Parathyroid adenoma (tissue), 2 donors: Measurements from ENCODE around the gene CECR2.
A peak's percentile ranks its signal among the peaks of the same experiment; 100 is the strongest.

ENCODE experiments used
- H2AFZ ChIP-seq: fragments of 300-600 bp; sonication (generic); one replicate; pipeline ENCODE4 v1.7.0; 2017; ENCODE audit warnings: antibody characterized with exemption, mild to moderate bottlenecking
- H3K27ac ChIP-seq: fragments of 300-600 bp; sonication (generic); one replicate; pipeline ENCODE4 v1.7.0; 2017
- H3K27me3 ChIP-seq: fragments of 300-600 bp; sonication (generic); one replicate; pipeline ENCODE4 v1.7.0; 2017; ENCODE audit warnings: low read length; ENCODE audit not compliant: control insufficient read depth, insufficient read depth
- H3K36me3 ChIP-seq: fragments of 300-600 bp; sonication (generic); one replicate; pipeline ENCODE4 v1.7.0; 2017; ENCODE audit warnings: low read length; ENCODE audit not compliant: control insufficient read depth, insufficient read depth
- H3K4me1 ChIP-seq: fragments of 300-600 bp; sonication (generic); one replicate; pipeline ENCODE4 v1.7.0; 2017; ENCODE audit warnings: control low read depth
- H3K4me2 ChIP-seq: fragments of 300-600 bp; sonication (generic); one replicate; pipeline ENCODE4 v1.7.0; 2017; ENCODE audit warnings: low read length
- H3K4me3 ChIP-seq: fragments of 300-600 bp; sonication (generic); one replicate; pipeline ENCODE4 v1.7.0; 2017; ENCODE audit warnings: low read depth, low read length
- H3K79me2 ChIP-seq: fragments of 300-600 bp; sonication (generic); one replicate; pipeline ENCODE4 v1.7.0; 2017; ENCODE audit warnings: control low read depth
- H3K9ac ChIP-seq: fragments of 300-600 bp; sonication (generic); one replicate; pipeline ENCODE4 v1.7.0; 2017; ENCODE audit warnings: mild to moderate bottlenecking
- H3K9me3 ChIP-seq: fragments of 300-600 bp; sonication (generic); one replicate; pipeline ENCODE4 v1.7.0; 2017; ENCODE audit warnings: low read length; ENCODE audit not compliant: control insufficient read depth
- TF ChIP-seq, protein P1 (sequence below): fragments of 300-600 bp; sonication (generic); IDR thresholded peaks from one replicate; pipeline ENCODE4 v1.7.0; 2017; ENCODE audit warnings: antibody characterized with exemption, mild to moderate bottlenecking
- donor health status: primary hyperparathyroidism.

The CECR2 gene

GRCh38 chr22:17359501-17359900 lies 9.8 kb upstream of the CECR2 start:
- TF ChIP-seq, protein P1, sequence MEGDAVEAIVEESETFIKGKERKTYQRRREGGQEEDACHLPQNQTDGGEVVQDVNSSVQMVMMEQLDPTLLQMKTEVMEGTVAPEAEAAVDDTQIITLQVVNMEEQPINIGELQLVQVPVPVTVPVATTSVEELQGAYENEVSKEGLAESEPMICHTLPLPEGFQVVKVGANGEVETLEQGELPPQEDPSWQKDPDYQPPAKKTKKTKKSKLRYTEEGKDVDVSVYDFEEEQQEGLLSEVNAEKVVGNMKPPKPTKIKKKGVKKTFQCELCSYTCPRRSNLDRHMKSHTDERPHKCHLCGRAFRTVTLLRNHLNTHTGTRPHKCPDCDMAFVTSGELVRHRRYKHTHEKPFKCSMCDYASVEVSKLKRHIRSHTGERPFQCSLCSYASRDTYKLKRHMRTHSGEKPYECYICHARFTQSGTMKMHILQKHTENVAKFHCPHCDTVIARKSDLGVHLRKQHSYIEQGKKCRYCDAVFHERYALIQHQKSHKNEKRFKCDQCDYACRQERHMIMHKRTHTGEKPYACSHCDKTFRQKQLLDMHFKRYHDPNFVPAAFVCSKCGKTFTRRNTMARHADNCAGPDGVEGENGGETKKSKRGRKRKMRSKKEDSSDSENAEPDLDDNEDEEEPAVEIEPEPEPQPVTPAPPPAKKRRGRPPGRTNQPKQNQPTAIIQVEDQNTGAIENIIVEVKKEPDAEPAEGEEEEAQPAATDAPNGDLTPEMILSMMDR: no peak
- H3K4me2 ChIP-seq: no peak overlapping the region
- no peak overlapping the region for H3K4me3 ChIP-seq
- no peaks in the 10 kb centered on the region for H3K36me3 ChIP-seq
- no peak overlapping the region for H3K27ac ChIP-seq
- no peak overlapping the region for H3K9ac ChIP-seq
- no peaks in the 10 kb centered on the region for H3K9me3 ChIP-seq
- no peaks in the 10 kb centered on the region for H3K79me2 ChIP-seq
- H3K27me3 ChIP-seq: no peaks in the 10 kb centered on the region
- no peak overlapping the region for H2AFZ ChIP-seq
- no peaks in the 10 kb centered on the region for H3K4me1 ChIP-seq

- Histone ChIP-seq H3K79me2 (no peaks in the 10 kb centered on the region), H3K36me3 (no peaks in the 10 kb centered on the region), H3K4me3 (no peak overlapping the region), H3K4me1 (no peaks in the 10 kb centered on the region), H3K27ac (no peak overlapping the region), H2AFZ (no peak overlapping the region), H3K27me3 (no peaks in the 10 kb centered on the region), H3K9me3 (no peaks in the 10 kb centered on the region), H3K9ac (no peak overlapping the region), H3K4me2 (no peak overlapping the region)
- TF ChIP-seq, protein P1: no peak
These were observed 2.9 kb upstream of the CECR2 start for GRCh38 chr22:17366329-17366728.

- Histone ChIP-seq H3K9ac (no peak overlapping the region), H2AFZ (peak overlapping the region; percentile 58), H3K36me3 (no peaks in the 10 kb centered on the region), H3K4me1 (no peaks in the 10 kb centered on the region), H3K4me2 (no peak overlapping the region), H3K27me3 (no peaks in the 10 kb centered on the region), H3K9me3 (no peaks in the 10 kb centered on the region), H3K4me3 (no peak overlapping the region), H3K79me2 (no peaks in the 10 kb centered on the region), H3K27ac (no peak overlapping the region)
- TF ChIP-seq, protein P1: no peak
These were observed 2.4 kb upstream of the CECR2 start for GRCh38 chr22:17366830-17367229.

DNA sequence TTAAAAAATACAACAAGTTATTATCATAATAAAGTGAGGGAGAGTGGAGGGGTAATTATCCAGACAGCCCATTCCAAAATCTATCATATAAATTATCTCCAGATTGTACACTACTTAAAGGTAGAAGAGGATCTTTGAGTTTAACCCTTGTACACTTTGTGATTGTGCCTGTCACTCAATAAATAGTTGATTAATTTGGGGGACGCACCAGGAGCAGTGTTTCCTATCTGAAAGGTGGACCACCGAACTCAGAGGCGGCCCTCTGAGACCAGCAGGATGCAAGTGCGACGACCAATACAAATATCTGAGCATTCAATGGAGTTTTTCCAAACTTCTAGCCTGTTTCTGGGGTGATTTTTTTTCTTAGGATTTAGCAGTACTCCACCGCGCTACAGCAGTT lies 1.1 kb upstream of the CECR2 start:
- H3K79me2 ChIP-seq: no peaks in the 10 kb centered on the region
- no peaks in the 10 kb centered on the region for H3K4me1 ChIP-seq
- H3K27ac ChIP-seq: no peak overlapping the region
- H2AFZ ChIP-seq: peak overlapping the region; percentile 62
- TF ChIP-seq, protein P1: no peak
- H3K4me2 ChIP-seq: peak overlapping the region; percentile 93
- H3K9me3 ChIP-seq: no peaks in the 10 kb centered on the region
- H3K36me3 ChIP-seq: no peaks in the 10 kb centered on the region
- no peak overlapping the region for H3K9ac ChIP-seq
- H3K27me3 ChIP-seq: no peaks in the 10 kb centered on the region
- H3K4me3 ChIP-seq: peak overlapping the region; percentile 54

DNA sequence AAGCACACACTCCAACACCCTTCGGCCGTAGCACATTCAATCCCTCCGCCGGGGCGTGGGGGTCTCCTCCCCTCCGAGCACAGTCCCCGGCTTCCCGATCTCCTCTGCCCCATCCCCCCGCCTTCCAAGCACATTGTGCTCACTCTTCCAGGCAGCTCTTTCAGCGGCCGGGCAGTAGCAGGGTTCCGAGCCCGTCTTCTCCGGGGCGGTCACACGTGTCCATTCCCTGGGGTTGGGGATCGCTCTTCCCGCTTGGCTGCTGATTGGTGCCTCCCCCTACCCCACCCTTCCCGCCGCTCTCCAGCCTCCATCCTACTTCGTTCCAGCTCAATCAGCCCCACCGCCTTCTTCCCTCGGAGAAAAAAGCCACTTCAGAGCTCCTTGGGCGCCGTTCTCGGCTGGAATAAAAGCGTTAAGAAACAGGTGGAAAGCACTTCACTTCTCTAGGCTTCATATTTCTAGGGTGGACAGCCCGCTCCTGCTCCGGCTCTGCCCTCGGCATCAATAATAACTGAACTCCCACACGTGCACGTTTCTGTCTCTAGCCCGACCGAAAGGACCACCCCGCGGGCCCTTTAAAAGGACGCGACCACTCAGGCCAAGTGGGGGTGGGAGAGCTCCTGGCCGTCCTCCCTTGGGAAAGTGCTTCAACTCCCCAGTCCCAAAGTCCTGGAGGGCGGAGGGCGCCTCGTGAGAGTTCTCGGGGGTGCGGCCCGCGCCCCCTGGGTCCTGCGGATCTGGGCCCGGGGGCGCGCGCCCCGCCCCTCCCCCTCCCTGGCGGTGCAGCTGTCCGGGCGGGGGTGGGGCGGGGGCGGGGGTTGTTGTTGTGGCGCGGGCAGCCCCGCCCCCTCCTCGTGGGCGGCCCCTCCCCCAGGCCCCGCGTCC lies 464 bp upstream of the CECR2 start:
- Histone ChIP-seq H2AFZ (peak overlapping the region; percentile 62), H3K9me3 (no peaks in the 10 kb centered on the region), H3K27me3 (no peaks in the 10 kb centered on the region), H3K4me1 (no peaks in the 10 kb centered on the region), H3K4me3 (peak overlapping the region; percentile 54), H3K9ac (no peak overlapping the region), H3K79me2 (no peaks in the 10 kb centered on the region), H3K27ac (no peak overlapping the region), H3K4me2 (peak overlapping the region; percentile 93), H3K36me3 (no peaks in the 10 kb centered on the region)
- TF ChIP-seq, protein P1: no peak
